Activated CD4-positive, alpha-beta T cell treated with anti-CD3 and anti-CD28 coated beads, Interleukin-2, amount 50 U/mL, for 16 hours (primary cell): Measurements from ENCODE around the gene DDI2.
"Not testable (repeated sequence)": the region's sequence is repeated elsewhere in the genome, so short reads cannot be mapped to it uniquely, and the experiment has no call there.

Experiments used
- DNase-seq: peaks from one replicate; pipeline ENCODE4 v3.0.0-alpha.2; 2020

DDI2 gene

DNA sequence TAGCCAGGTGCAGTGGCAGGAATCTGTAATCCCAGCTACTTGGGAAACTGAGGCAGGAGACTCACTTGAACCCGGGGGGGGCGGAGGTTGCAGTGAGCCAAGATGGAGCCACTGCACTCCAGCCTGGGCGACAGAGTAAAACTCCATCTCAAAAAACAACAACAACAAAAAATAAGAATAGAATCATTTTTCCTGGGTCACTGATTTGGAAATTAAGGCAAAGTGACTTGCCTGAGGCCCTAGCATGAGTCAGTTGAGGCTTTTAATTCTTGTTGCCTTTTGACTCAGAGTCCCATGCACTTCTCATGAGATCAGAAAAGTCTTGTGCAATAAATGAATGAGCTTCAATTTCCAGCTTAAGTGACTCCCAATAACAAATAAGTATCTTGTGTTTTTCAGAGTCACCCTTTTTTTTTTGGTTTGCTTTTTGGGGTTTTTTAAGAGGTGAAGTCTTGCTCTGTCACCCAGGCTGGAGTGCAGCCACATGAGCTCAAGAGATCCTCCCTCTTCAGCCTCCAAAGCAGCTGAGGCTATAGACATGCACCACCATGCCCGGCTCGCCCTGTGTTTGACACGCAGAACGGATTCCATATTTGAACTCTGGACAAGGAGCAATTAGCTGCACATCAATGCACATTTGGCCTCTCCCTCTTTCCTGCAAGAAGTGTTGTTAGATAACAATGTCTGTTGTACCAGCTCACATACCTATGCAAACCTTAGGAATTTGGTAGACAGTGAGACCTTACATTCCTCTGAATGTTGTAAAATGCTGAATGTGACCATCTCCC is 63.5 kb downstream of the DDI2 start:
- peak; percentile 77 for DNase-seq

DNA sequence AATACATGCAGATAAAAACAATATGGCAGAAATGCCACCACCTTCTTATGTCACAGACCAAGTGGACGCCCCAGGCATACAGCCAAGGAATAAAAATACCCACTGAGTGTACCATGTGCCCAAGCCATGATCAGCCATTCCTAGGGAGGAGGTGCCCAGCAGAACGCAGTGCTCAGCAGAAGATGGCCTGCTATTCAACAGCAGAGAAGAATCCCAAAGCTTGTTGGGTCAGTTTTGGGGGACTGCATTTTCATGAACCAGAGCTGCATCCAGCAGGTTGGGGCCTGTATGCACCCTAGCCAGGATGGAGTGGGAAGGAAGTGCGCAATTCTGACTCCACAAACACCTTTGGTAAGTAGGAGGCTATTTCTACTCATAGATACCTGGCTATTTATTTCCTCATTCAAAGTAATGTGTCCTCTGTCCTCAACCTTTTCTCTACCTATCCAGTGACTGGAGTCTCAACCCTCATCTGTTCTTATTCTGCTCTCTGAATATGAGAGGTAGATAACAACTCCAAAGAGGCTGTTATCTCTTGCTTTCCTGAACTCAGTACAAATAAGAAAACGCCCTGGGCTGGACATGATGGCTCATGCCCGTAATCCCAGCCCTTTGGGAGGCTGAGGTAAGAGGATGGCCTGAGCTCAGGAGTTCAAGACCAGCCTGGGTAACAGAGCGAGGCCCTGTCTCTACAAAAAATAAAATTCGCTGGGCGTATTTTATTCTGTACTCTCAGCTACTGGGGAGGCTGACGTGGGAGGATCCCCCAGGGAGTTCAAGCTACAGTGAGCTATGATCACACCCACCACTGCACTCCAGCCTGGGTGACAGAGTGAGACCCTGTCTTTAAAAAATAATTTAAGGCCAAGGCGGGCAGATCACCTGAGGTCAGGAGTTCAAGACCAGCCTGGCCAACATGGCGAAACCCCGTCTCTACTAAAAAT is 64.4 kb downstream of the DDI2 start:
- no peak for DNase-seq

DNA sequence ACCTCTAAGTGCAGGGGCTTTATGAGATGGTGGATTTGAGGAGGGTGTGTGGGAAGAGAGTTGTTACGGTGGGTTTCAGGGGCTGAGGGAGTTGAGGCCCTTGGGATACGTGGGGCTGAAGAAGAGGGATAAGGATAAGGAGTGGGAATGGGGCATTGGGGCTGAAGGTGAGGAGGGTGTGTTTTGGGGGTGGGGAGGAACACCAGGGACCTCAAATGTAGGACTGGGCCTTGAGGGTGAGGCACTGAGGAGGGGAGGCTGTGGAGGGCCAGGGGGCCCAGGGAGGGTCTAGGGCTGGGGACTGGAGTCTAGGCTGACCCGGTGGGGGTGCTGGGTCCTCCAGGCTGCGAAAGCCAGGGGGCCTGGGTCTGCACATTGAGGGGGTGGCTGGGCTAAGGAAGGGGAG is 65.7 kb downstream of the DDI2 start:
- no peak for DNase-seq

DNA sequence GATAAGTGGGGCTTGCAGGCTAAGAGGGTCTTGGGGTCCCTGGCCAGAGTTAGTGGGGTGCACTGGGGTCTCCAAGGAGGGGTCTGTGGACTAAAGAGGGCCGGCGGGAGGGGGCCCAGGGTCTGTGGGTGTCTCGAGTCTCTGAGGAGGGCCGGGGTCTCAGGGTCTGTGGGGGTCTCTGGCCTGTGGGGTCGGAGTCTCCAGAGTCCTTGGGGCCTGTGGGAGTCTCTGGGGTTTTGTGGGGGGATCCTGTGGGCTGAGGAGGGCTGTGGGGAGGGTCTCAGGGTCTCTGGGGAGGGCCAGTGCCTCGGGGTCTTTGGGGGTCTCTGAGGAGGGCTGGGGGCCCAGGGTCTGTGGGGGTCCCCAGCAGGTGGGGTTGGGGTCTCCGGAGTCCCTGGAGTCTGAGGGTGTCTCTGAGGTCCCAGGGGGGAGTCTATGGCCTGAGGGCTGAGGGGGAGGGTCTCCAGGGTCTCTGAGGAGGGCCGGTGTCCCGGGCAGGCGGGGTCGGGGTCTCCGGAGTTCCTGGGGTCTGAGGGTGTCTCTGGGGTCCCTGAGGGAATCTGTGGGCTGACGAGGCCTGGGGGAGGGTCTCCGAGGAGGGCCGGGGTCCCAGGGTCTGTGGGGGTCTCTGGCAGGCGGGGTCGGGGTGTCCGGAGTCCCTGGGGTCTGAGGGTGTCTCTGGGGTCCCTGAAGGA is 66.2 kb downstream of the DDI2 start:
- DNase-seq = no peak

DNA sequence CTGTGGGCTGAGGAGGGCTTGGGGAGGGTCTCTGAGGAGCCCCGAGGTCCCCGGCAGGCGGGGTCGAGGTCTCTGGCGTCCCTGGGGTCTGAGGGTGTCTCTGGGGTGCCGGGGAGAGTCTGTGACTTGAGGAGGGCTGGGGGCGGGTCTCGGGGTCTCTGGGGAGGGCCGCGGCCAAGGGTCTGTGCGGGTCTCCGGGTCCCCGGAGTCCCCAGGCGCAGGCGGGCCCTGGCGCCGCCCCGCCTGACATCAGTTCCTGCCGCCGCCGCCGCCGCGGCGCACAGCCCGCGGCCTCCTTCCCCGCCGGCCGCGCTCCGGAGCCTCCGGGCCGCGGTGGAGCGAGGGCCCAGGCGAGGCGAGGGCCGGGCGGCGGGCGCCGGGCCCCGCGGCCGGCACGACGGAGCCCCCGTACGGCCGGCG is 66.8 kb downstream of the DDI2 start, which contains the start of gene PLEKHM2:
Gene PLEKHM2, plus strand, starts transcription at position 279 of the 420 bp plus-strand sequence. CDS start 239 bp downstream, outside the sequence.
- DNase-seq = peak; percentile 42

DNA sequence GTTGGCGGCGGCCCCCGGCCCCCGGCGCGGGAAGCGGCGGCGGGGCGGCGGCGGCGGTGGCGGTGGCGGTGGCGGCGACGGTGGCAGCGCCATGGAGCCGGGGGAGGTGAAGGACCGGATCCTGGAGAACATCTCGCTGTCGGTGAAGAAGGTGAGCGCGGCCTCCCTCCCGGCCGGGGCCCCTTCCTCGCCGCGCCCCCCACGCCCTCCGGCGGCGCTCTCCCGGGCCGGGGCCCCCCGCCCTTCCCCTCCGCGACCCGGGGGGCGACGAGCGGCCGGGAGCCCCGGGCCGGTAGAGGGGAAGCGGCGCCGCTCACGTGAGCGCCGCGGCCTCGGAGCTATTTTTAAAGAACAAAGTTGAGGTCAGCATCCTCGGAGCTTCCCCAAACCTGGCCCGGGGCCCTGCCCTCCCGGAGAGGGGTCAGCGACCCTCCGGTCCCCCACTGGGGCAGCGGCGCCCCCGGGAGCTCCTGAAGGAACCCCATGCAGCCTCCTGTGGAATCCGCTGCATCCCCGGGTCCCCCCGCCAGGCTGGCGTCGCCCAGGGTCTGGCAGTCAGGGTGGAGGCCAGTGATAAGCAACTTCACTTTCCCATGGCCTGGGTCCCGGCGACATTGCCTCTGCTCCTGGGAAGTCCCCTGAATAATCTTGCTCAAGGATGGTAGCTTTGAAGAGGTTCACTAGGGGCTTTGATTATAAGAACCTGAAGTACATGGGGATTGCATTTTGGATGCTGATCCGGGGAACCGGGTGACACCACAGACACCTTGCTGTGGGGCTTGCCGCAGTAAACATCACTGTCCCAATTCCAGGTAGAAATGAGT is 67.4 kb downstream of the DDI2 start:
- DNase-seq = peak; percentile 35

DNA sequence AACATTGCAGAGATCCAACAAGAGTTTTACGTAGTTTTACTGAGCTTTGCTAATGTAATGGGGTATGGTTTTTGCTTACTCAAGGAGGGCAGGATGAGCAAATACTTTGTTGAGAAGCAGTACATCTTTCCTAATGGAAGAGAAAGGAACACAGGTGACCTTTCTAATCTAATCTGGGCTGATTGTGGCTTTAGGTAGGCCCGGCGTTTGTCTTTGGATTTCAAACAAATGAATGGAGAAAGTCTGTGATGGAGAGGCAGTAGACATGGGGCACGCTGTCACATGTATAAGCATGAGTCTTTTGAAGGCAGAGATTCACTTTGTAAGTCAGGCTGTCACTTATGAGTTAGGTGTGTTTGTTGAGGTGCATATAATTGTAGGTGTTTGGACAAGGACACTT is 68.6 kb downstream of the DDI2 start:
- no peak for DNase-seq

DNA sequence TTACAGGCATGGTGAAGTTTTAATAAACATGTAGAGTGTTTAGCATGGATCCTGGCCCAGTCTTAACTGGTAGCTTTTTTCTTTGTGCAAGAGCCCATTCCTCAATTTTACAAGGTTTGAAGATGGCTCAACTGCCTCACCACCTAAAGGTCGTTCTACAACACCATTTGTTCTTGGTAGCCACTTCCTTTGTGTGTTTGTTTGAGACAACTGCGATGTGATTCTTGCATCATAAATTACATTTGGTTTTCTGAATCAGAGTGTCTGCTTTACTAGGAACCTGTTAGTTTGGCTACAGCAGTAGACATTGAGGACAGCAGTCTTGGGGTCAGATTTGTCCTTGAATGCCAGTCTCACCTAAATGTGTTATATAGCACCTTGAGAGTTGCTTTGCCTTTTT is 70.2 kb downstream of the DDI2 start:
- no peak for DNase-seq

DNA sequence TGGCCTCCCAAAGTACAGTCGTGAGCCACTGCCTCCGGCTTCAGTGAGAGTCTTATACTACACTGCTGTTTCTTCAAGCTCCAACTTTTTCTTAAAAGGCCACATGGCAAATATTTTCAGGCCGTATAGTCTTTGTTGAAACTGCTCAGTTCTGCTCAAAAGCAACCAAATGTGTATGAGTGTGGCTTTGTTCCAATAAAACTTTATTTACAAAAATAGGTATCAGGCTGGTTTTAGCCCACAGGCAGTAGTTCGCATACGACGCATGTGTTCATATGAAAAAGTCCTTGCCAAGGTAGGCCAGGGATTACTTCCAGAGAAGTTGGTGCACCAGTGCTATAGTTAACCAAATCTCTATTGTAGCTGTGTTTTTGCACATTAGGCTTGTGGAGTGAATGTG is 73.1 kb downstream of the DDI2 start:
- no peak for DNase-seq

DNA sequence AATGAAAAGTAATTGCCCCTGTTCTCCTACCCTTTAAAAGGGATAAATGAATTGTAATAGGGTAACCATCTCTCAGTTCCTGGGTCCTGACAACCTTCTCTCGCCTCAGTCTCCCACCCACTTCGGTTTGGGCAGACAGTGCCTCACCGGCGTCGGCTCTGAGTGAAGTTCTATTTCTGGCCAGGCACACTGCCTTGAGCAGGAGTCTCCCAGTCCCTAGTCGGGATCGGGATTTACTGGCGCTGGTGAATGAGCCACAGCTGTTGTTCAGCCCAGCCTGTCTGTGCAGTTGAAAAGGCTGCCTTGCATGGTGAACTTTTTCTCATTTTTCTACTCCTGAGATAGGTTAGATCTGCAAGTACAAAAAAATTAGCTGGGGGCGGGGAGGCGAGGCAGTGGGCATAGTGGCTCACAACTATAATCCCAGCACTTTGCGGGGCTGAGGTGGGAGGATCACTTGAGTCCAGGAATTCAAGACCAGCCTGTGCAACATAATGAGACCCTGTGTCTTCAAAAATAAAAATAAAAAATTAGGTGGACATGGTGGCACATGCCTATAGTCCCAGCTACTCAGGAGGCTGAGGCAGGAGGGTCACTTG is 74.3 kb downstream of the DDI2 start:
- DNase-seq = no peak

DNA sequence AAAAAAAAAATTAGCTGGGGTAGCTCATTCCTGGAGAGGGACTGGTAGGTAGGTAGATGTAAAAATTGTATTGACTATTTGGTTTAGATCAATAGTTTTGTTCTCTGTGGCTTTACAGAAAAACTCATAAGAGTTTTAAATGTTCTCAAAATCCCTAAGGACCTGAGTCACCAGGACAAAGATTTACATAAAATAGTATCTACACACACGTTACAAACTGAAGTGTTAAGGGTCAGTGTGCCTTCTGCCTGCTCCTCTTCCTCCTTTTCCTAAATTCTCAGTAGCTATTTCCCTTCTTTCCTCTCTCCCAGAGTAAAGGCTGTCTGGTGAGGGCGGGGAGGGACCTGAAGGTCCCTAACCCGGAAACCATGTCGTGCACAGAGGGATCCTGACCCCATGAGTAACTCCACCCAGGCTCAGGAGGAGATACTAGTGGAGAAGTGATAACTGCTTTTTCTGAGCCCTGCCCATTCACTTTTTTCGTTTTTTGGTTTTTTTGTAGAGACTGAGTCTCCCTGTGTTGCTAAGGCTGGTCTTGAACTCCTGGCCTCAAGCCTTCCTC is 74.9 kb downstream of the DDI2 start:
- DNase-seq = no peak

DNA sequence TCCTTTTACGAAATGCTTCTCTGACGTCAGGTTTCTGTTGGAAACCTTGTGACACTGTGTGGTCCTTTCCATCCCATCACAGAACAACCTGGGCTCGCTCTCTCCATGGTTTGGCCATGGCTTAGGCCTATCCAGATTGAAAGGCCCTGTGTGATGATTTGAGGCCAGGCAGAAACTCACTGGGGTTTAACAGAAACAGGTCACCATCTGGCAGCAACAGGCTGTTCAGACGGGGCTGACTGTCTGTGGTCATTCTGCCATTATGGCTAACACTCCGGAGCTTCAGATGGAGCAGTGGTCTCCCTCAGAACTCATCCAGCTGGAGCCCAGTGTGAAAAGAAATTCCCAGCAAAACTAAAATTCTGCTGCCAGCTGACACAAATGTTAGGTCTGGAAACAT is 76.1 kb downstream of the DDI2 start:
- no peak for DNase-seq

DNA sequence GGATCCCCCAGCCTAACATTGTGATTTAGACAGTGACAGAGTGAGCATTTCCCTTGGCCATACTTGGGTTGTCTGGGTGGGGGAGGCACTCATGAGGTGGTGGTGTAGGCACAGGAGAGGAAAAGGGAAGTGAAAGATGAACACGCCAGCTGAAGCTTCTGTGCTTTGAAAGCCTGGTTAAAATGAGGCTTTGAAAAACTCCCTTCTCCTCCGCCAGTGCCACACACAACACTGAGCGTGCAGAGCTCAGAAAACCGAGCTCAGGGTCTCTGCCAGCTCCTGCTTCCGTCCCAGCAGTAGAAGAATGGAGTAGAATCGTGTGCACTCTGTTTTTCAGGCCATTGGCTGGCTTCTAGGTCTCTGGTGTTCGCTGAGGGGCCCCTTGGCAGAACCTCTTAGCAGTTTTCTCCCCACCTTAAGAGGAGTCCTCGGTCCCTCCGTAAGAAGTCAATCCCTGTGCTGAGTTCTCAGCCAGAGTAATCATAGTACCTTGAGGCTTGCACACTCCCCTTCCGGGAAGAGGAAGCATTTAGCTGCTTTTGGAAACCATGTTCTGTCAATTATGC is 79.8 kb downstream of the DDI2 start:
- peak; percentile 53 for DNase-seq

DNA sequence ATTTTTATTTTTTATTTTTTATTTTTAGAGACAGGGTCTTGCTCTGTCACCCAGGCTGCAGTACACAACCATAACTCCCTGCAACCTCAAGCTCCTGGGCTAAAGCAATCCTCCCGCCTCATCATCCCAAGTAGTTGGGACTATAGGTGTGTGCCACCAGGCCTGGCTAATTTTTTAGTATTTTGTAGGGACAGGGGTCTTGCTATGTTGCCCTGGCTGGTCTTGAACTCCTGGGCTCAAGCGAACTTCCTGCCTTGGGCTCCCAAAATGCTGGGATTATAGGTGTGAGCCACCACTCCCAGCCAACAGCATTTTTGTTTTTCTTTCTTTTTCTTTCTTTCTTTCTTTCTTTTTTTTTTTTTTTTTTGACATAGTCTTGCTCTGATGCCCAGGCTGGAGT is 80.9 kb downstream of the DDI2 start:
- DNase-seq = no peak

DNA sequence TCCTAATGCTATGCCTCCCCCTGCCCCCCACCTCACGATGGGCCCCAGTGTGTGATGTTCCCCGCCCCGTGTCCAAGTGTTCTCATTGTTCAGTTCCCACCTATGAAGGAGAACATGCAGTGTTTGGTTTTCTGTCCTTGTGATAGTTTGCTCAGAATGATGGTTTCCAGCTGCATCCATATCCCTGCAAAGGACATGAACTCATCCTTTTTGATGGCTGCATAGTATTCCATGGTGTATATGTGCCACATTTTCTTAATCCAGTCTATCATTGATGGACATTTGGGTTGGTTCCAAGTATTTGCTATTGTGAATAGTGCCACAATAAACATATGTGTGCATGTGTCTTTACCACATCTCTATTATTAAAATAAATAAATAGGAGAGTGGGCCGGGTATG is 82.1 kb downstream of the DDI2 start:
- DNase-seq = not testable (repeated sequence)

DNA sequence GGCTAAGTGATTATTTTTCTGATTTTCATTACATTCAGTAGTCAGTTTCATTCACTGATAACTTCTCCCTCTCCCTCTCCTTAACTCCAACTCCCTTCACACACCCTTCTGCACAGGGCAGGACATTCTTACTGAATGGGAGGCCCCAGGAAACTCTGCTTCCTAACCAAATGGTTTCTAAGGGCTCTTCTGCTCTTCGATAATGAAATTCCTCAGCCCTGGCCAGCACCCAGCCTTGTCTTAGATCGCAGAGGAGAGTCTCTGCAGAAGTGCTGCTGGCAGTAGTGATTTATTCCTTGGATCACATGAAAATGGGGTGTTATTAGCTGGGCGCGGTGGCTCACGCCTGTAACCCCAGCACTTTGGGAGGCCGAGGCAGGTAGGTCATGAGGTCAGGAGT is 83.2 kb downstream of the DDI2 start:
- DNase-seq = no peak

DNA sequence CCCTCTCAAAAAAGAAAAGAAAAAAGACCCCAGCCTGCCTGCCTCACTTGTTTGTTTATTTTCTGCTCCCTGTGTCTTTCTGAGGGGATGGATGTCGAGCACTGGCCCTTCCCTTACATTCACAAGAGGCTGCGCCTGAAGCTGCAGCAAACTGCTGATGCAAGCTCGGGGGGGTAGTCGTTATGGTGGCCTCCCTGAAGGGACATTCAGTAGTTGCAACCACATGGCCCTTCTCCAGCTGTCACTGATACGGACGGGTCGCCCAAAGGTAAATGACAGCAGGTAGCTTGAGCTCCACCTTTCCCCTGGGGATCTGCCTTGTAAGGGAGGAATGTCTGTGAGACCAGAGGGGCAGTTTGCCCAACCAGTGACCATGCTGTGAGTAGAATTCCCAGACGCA is 84.5 kb downstream of the DDI2 start:
- DNase-seq = no peak

DNA sequence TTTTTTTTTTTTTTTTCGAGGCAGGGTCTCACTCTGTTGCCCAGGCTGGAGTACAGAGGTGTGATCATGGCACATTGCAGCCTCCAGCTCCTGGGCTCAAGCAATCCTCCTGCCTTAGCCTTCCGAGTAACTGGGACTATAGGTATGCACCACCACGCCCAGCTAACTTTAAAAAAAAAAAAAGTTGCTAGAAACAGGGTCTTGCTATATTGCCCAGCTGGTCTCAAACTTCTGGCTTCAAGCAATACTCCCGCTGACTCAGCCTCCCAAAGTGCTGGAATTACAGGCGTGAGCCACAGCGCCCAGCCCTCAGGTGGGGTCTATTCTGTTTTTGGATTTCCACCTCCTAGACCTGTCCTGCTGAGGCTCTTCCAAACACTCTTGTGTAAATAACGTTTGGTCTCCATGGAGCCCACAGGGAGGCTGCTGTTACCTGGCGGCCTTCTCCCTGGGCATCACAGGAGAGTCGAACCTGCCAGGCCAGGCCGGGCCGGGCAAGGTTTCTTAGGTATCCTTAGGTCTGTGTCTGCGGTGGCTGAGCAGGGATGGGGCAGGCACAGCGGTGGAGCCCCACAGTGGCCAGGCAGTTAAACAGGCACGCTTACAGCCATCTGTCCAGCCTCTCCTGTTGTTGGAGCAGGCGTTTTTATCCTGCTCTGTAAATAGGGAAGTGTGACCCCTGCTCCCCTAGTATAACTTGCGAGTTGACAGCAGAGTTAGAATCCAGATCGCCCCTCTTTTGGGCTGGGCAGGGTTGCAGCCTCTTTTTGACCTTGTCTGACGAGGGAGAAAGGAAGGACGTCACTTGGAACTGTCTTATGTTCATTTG is 85.7 kb downstream of the DDI2 start:
- no peak for DNase-seq

DNA sequence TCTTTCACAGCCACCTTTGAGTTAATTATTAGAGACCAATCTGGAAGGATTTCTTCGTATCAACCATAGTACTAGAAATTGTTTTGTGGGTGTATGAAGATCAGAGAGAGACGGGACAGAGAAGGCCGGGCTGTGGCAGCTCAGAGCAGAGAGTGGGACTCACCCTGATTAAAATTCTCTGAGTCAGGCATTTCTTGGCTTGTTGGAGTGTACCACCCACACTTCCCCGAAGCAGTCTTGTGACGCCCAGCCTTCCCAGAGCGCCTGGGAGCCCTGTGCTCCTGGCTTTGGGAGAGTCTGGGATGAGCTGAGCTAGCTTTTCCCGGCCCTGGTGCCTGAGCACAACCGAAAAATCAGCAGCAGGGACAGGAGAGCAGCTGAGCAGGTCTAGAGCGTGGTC is 86.3 kb downstream of the DDI2 start:
- no peak for DNase-seq

DNA sequence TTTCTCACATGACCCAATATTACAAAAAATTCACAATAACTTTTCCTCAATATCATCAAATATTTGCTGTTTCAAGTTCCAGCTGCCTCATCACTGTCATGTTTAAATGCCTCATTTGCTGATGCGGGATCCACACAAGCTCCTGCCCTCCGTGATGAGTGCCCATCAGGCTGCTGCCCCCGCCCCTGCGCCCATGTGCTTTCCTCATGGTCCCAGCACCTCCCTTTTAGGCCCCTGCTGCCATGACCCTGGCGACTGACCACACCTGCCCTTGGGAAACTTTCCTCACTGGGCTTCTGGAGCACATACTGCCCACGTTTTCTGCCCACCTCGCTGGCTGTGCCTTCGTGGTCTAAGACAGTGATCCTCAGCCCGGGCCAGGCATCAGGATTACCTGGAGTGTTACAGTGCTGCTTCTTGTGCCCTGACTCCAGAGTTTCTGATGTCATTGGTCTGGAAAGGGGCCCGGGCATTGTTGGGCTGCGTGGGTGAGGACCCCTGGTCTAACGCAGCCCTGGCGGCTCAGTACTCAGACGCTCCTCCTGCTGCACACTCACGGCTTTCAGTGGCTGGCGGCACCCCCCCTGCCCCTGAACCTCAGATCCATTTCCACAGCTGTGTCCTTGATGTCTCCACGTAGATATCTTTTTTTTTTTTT is 87.4 kb downstream of the DDI2 start:
- no peak for DNase-seq
